WTC11 (cell line): ENCODE results near the gene RBM38. TPM values are rescaled to one million over a fixed set of nuclear protein-coding genes. Genes with fewer than 3 reads are reported as not detected.

ENCODE experiments used
- ATAC-seq: fragments of 200-7000 bp; cut with Tn5 transposase; 2 replicates; pipeline ENCODE4 v1.10.0; 2021; ENCODE audit warnings: mild to moderate bottlenecking, moderate library complexity
- CTCF ChIA-PET: fragments of 300-600 bp; sonication (Branson Sonifier 250); formaldehyde crosslinking; loops from one replicate; lab custom pipeline; 2021; ENCODE audit warnings: antibody characterized with exemption; lab: Charles Lee
- POLR2A ChIA-PET: fragments of 350-600 bp; sonication (Branson Sonifier 250); formaldehyde crosslinking; loops from one replicate; lab custom pipeline; 2021; ENCODE audit warnings: antibody characterized with exemption; lab: Charles Lee
- DNase-seq: peaks from one replicate; pipeline ENCODE4 v3.0.0; 2021; ENCODE audit warnings: low spot score
- H3K27ac Mint-ChIP-seq: 2 replicates; pipeline ENCODE4 v1.8.0; 2021; ENCODE audit warnings: mixed read lengths
- H3K27me3 Mint-ChIP-seq: 2 replicates; pipeline ENCODE4 v1.8.0; 2021; ENCODE audit warnings: low read depth, mild to moderate bottlenecking, moderate library complexity, mixed read lengths
- H3K36me3 Mint-ChIP-seq: 2 replicates; pipeline ENCODE4 v1.8.0; 2021; ENCODE audit warnings: mixed read lengths
- H3K4me1 Mint-ChIP-seq: 2 replicates; pipeline ENCODE4 v1.8.0; 2022; ENCODE audit warnings: mixed read lengths
- H3K4me3 Mint-ChIP-seq: 2 replicates; pipeline ENCODE4 v1.8.0; 2021; ENCODE audit warnings: mild to moderate bottlenecking, moderate library complexity, mixed read lengths
- H3K9me3 Mint-ChIP-seq: 2 replicates; pipeline ENCODE4 v1.8.0; 2021; ENCODE audit warnings: mixed read lengths
- ATF6 ChIP-seq: sonication (generic); formaldehyde crosslinking; IDR thresholded peaks from 2 replicates; pipeline ENCODE4 v1.8.1; 2023; ENCODE audit warnings: mild to moderate bottlenecking, missing genetic modification reagents
- CREM ChIP-seq: sonication (generic); formaldehyde crosslinking; IDR thresholded peaks from 2 replicates; pipeline ENCODE4 v1.8.1; 2022; ENCODE audit warnings: mild to moderate bottlenecking, missing genetic modification reagents, moderate library complexity
- E2F1 ChIP-seq: sonication (generic); formaldehyde crosslinking; IDR thresholded peaks from 2 replicates; pipeline ENCODE4 v1.8.0; 2022; ENCODE audit warnings: mild to moderate bottlenecking, missing genetic modification reagents
- ETV6 ChIP-seq: sonication (generic); formaldehyde crosslinking; IDR thresholded peaks from 2 replicates; pipeline ENCODE4 v1.8.1; 2022; ENCODE audit warnings: mild to moderate bottlenecking, missing genetic modification reagents
- NFATC4 ChIP-seq: fragments of 250-450 bp; sonication (Bioruptor Pico); IDR thresholded peaks from 2 replicates; pipeline ENCODE4 v1.9.0; 2021; ENCODE audit warnings: mild to moderate bottlenecking
- RELA ChIP-seq: sonication (generic); formaldehyde crosslinking; IDR thresholded peaks from 2 replicates; pipeline ENCODE4 v1.8.1; 2022; ENCODE audit warnings: missing genetic modification reagents, mild to moderate bottlenecking, borderline replicate concordance
- SP1 ChIP-seq: sonication (generic); formaldehyde crosslinking; conservative IDR thresholded peaks from 2 replicates; pipeline ENCODE4 v1.8.1; 2022; ENCODE audit warnings: missing genetic modification reagents
- TCF7 ChIP-seq: sonication (generic); formaldehyde crosslinking; IDR thresholded peaks from 2 replicates; pipeline ENCODE4 v1.8.0; 2022; ENCODE audit warnings: mild to moderate bottlenecking, low read depth, missing genetic modification reagents, moderate library complexity
- USF2 ChIP-seq: sonication (generic); formaldehyde crosslinking; IDR thresholded peaks from 2 replicates; pipeline ENCODE4 v1.8.1; 2023; ENCODE audit warnings: mild to moderate bottlenecking, missing genetic modification reagents, moderate library complexity
- ZBTB21 ChIP-seq: sonication (generic); formaldehyde crosslinking; IDR thresholded peaks from 2 replicates; pipeline ENCODE4 v1.8.1; 2023; ENCODE audit warnings: mild to moderate bottlenecking, missing genetic modification reagents, borderline replicate concordance
- ZMAT4 ChIP-seq: fragments of 250-450 bp; sonication (Bioruptor Pico); IDR thresholded peaks from 2 replicates; pipeline ENCODE4 v1.9.0; 2021; ENCODE audit warnings: mild to moderate bottlenecking
- ZNF138 ChIP-seq: sonication (generic); formaldehyde crosslinking; conservative IDR thresholded peaks from 2 replicates; pipeline ENCODE4 v1.8.1; 2022; ENCODE audit warnings: mild to moderate bottlenecking, moderate library complexity, missing genetic modification reagents
- ZNF232 ChIP-seq: sonication (generic); formaldehyde crosslinking; IDR thresholded peaks from 2 replicates; pipeline ENCODE4 v1.8.0; 2022; ENCODE audit warnings: mild to moderate bottlenecking, missing genetic modification reagents
- ZNF512 ChIP-seq: sonication (generic); formaldehyde crosslinking; IDR thresholded peaks from 2 replicates; pipeline ENCODE4 v1.8.1; 2022; ENCODE audit warnings: missing genetic modification reagents, borderline replicate concordance
- ZNF532 ChIP-seq: fragments of 250-450 bp; sonication (Bioruptor Pico); IDR thresholded peaks from 2 replicates; pipeline ENCODE4 v1.9.0; 2021; ENCODE audit warnings: mild to moderate bottlenecking, borderline replicate concordance
- total RNA-seq: library from RNA; stranded (reverse); gene quantifications from 3 replicates; pipeline ENCODE4 v1.2.3, GENCODE V29; 2021

The RBM38 gene
- total RNA-seq, 1 experiment from 2014 or later = 69.0 TPM

GRCh38 chr20:57391439-57392301, 474 bp downstream of the RBM38 start:
- TF ChIP-seq ETV6 (CRISPR knock-in tag) (no peak), ZBTB21 (CRISPR knock-in tag) (no peak), E2F1 (no peak), ATF6 (no peak), ZNF138 (CRISPR knock-in tag) (no peak), ZNF232 (CRISPR knock-in tag) (no peak), NFATC4 (CRISPR knock-in tag) (no peak)
- Mint-ChIP-seq H3K27me3 (no peaks in the 10 kb centered on the region), H3K27ac (peak overlapping the region; percentile 82; the same call in 1 of the 2 replicates), H3K4me3 (peak overlapping the region; percentile 84), H3K4me1 (peaks cover 38% of the 10 kb centered on the region), H3K36me3 (peaks cover 24% of the 10 kb centered on the region), H3K9me3 (no peaks in the 10 kb centered on the region)
- DNase-seq = no peak
- CTCF ChIA-PET = interaction anchor here (1.4 to 3.6 kb wide), 6 partner anchors 10 to 107 kb away, joined by 3 to 16 read pairs (median 6); no protein-coding TSS in a partner anchor
- no peak for ATAC-seq
- POLR2A ChIA-PET = interaction anchor here (0.6 to 1.6 kb wide), 2 partner anchors 43 to 536 kb away, joined by 3 to 4 read pairs; no protein-coding TSS in a partner anchor

GRCh38 chr20:57392512-57393271, 1.5 kb downstream of the RBM38 start:
- Mint-ChIP-seq H3K9me3 (no peaks in the 10 kb centered on the region), H3K27ac (peak overlapping the region; percentile 91), H3K36me3 (peaks cover 32% of the 10 kb centered on the region), H3K4me3 (peak overlapping the region; percentile 84), H3K4me1 (peaks cover 38% of the 10 kb centered on the region), H3K27me3 (no peaks in the 10 kb centered on the region)
- ChIA-PET CTCF (interaction anchor here (1.4 to 1.8 kb wide), 2 partner anchors 77 to 91 kb away, joined by 3 to 7 read pairs; no protein-coding TSS in a partner anchor), POLR2A (interaction anchor here (0.6 kb wide), 1 partner anchor 11 kb away, joined by 3 read pairs; no protein-coding TSS in a partner anchor)
- ATAC-seq (no peak), DNase-seq (no peak)
- no peak for TF ChIP-seq ZNF512 (CRISPR knock-in tag)
- no peak for TF ChIP-seq ATF6
- TF ChIP-seq ZNF532 (CRISPR knock-in tag) = no peak
- no peak for TF ChIP-seq USF2 (CRISPR knock-in tag)
- TF ChIP-seq TCF7 (CRISPR knock-in tag) = no peak
- TF ChIP-seq RELA (CRISPR knock-in tag) = no peak
- TF ChIP-seq ZBTB21 (CRISPR knock-in tag) = no peak
- no peak for TF ChIP-seq SP1 (CRISPR knock-in tag)
- TF ChIP-seq CREM (CRISPR knock-in tag) = no peak
- no peak for TF ChIP-seq ZMAT4 (CRISPR knock-in tag)
